Measurements from ENCODE around the gene LOX.

Gene LOX

DNA sequence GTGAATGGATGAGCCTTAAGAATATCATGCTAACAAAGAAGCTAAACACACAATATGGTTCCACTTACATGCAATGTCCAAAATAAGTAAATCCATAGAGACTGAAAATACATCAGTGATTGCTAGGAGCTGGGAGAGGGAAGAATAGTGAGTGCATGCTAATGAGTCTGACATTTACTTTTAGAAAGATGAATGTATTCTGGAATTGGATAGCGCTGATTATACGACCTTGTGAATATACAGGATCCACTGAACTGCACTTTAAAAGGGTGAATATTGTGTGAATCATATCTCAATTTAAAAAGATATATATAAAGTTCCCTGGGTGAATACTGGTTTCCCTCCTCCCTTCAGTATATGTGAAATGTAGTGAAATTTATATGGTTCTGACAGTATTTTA lies 46.2 kb downstream of the LOX start:
- Histone ChIP-seq H3K36me3 (ENCODE audit: low read depth) (peaks cover 23% of the 10 kb centered on the region), H3K27ac (ENCODE audit: poor library complexity, severe bottlenecking) (no peak overlapping the region), H3K4me1 (ENCODE audit: insufficient read depth, poor library complexity, severe bottlenecking) (peaks cover 10% of the 10 kb centered on the region), H3K27me3 (ENCODE audit: insufficient read depth, poor library complexity, severe bottlenecking) (no peaks in the 10 kb centered on the region), H3K9me3 (ENCODE audit: severe bottlenecking) (no peaks in the 10 kb centered on the region), H3K4me3 (ENCODE audit: severe bottlenecking) (no peak overlapping the region)
- DNase-seq (ENCODE audit: low spot score) (no peak), ATAC-seq (ENCODE audit: low read depth) (no peak)
- TF ChIP-seq, protein P1, sequence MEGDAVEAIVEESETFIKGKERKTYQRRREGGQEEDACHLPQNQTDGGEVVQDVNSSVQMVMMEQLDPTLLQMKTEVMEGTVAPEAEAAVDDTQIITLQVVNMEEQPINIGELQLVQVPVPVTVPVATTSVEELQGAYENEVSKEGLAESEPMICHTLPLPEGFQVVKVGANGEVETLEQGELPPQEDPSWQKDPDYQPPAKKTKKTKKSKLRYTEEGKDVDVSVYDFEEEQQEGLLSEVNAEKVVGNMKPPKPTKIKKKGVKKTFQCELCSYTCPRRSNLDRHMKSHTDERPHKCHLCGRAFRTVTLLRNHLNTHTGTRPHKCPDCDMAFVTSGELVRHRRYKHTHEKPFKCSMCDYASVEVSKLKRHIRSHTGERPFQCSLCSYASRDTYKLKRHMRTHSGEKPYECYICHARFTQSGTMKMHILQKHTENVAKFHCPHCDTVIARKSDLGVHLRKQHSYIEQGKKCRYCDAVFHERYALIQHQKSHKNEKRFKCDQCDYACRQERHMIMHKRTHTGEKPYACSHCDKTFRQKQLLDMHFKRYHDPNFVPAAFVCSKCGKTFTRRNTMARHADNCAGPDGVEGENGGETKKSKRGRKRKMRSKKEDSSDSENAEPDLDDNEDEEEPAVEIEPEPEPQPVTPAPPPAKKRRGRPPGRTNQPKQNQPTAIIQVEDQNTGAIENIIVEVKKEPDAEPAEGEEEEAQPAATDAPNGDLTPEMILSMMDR (IDR thresholded peaks at IDR 0.05; ENCODE audit: poor library complexity, severe bottlenecking): no peak

DNA sequence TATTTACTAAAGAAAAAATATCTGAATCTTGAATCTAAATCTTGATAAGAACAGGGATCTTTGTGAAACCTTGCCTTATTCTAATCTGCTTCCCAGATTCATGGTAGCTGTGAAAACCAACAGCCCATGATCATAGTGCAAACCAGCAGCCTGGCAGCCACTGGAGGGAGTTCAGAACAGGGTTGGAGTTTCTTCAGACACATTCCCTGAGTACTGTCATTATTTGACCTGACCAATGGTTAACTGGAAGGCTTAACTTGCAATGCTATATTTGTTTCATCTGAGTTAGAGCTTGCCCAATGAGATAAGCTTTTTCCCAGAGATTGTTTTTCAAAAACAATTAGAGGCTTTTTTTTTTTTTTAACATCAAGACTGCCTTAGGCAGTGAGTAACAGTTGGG lies 47.8 kb downstream of the LOX start:
- Histone ChIP-seq H3K9me3 (ENCODE audit: severe bottlenecking) (no peaks in the 10 kb centered on the region), H3K4me3 (ENCODE audit: severe bottlenecking) (no peak overlapping the region), H3K36me3 (ENCODE audit: low read depth) (peaks cover 26% of the 10 kb centered on the region), H3K4me1 (ENCODE audit: insufficient read depth, poor library complexity, severe bottlenecking) (peaks cover 10% of the 10 kb centered on the region), H3K27ac (ENCODE audit: poor library complexity, severe bottlenecking) (no peak overlapping the region), H3K27me3 (ENCODE audit: insufficient read depth, poor library complexity, severe bottlenecking) (no peaks in the 10 kb centered on the region)
- ATAC-seq (ENCODE audit: low read depth): peak; percentile 33; the same call in 1 of the 3 replicates
- TF ChIP-seq, protein P1 (IDR thresholded peaks at IDR 0.05; ENCODE audit: poor library complexity, severe bottlenecking): peak; percentile 14
- DNase-seq (ENCODE audit: low spot score): no peak

DNA sequence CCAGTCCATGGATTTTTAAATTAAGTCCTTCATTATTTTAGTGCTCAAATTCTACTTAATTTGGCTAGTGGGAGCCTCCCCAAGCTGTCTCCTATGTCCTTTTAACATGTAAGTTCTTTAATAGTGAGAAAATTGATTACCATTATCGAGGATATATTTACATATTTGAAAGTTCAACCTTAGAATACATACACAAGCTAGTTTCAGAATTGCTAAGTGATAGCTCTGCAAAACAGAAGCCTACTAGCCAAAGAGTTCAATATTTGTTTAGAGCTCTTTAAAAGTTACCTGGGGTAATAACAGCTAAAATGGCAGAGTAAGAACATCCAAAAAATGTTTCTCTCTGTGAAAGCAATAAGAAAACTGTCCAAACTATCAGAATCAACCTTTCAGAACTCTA lies 48.2 kb downstream of the LOX start:
- Histone ChIP-seq H3K4me1 (ENCODE audit: insufficient read depth, poor library complexity, severe bottlenecking) (peaks cover 10% of the 10 kb centered on the region), H3K27ac (ENCODE audit: poor library complexity, severe bottlenecking) (no peak overlapping the region), H3K36me3 (ENCODE audit: low read depth) (peaks cover 26% of the 10 kb centered on the region), H3K27me3 (ENCODE audit: insufficient read depth, poor library complexity, severe bottlenecking) (no peaks in the 10 kb centered on the region), H3K4me3 (ENCODE audit: severe bottlenecking) (no peak overlapping the region), H3K9me3 (ENCODE audit: severe bottlenecking) (no peaks in the 10 kb centered on the region)
- no peak for ATAC-seq (ENCODE audit: low read depth)
- TF ChIP-seq, protein P1 (IDR thresholded peaks at IDR 0.05; ENCODE audit: poor library complexity, severe bottlenecking): no peak
- DNase-seq (ENCODE audit: low spot score): no peak

DNA sequence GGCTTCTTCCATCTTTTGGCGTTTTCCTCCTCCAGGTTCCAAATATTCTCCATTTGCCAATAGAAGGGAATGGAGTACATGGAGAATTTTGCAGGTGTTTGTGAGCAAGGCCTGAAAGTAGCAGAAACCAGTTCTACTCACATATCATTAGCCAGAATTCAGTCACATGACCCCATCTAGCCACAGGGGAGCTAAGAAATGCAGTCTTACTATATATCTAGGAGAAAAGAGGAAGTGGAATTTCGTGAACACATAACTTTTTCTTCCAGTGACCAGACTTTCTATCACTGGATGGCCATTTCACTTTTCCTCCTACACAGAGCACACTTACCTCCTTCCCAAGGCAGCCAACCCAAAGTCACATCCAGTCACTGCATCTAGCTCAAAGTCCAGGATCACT lies 55.1 kb downstream of the LOX start:
- Histone ChIP-seq H3K4me3 (ENCODE audit: severe bottlenecking) (no peak overlapping the region), H3K36me3 (ENCODE audit: low read depth) (peaks cover 61% of the 10 kb centered on the region), H3K27ac (ENCODE audit: poor library complexity, severe bottlenecking) (no peak overlapping the region), H3K27me3 (ENCODE audit: insufficient read depth, poor library complexity, severe bottlenecking) (no peaks in the 10 kb centered on the region), H3K9me3 (ENCODE audit: severe bottlenecking) (no peaks in the 10 kb centered on the region), H3K4me1 (ENCODE audit: insufficient read depth, poor library complexity, severe bottlenecking) (peaks cover 7% of the 10 kb centered on the region)
- TF ChIP-seq, protein P1 (IDR thresholded peaks at IDR 0.05; ENCODE audit: poor library complexity, severe bottlenecking): no peak
- no peak for ATAC-seq (ENCODE audit: low read depth)
- no peak for DNase-seq (ENCODE audit: low spot score)

DNA sequence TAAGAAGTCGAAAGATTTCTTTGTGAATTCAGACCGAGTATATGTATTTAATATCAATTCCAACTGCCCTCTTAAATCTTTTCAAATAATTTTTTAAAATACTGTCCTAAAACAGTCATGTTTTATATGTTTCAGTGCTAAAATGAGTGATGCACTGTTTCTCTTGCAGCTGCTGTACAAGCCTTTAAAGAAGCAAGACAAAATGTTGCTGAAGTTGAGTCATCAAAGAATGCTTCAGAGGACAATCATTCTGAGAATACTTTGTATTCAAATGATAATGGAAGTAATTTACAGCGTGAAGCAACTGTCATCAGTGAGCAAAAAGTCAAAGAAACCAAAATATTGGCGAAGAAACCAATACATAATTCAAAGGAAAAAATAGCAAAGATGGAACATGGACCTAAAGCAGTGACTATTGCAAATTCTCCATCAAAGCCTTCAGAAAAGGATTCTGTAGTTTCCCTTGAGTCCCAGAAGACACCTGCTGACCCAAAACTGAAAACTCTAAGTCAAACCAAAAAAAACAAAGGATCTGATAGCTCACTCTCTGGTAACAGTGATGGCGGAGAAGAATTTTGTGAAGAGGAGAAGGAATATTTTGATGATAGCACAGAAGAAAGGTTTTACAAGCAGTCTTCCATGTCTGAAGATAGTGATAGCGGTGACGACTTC lies 58.0 kb downstream of the LOX start:
- H3K4me1 ChIP-seq (ENCODE audit: insufficient read depth, poor library complexity, severe bottlenecking): no peaks in the 10 kb centered on the region
- no peak for DNase-seq (ENCODE audit: low spot score)
- ATAC-seq (ENCODE audit: low read depth): no peak
- H3K27ac ChIP-seq (ENCODE audit: poor library complexity, severe bottlenecking): no peak overlapping the region
- TF ChIP-seq, protein P1 (IDR thresholded peaks at IDR 0.05; ENCODE audit: poor library complexity, severe bottlenecking): no peak
- H3K36me3 ChIP-seq (ENCODE audit: low read depth): peaks cover 47% of the 10 kb centered on the region
- H3K9me3 ChIP-seq (ENCODE audit: severe bottlenecking): no peaks in the 10 kb centered on the region
- no peaks in the 10 kb centered on the region for H3K27me3 ChIP-seq (ENCODE audit: insufficient read depth, poor library complexity, severe bottlenecking)
- no peak overlapping the region for H3K4me3 ChIP-seq (ENCODE audit: severe bottlenecking)

All from RWPE2 (cell line).